22Rv1 (cell line): ENCODE measurements around the gene CD59.

ENCODE experiments used
- CTCF ChIP-seq: fragments of 450-650 bp; IDR thresholded peaks from 2 replicates; pipeline ENCODE4 v1.5.1; 2017; ENCODE audit warnings: mild to moderate bottlenecking
- ZFX ChIP-seq: fragments of 450-650 bp; IDR thresholded peaks from 2 replicates; pipeline ENCODE4 v1.6.1; 2017; ENCODE audit warnings: antibody characterized with exemption, borderline replicate concordance

- no peak for TF ChIP-seq ZFX
- TF ChIP-seq CTCF, result no peak
These were observed 52.1 kb downstream of the CD59 start for GRCh38 chr11:33684003-33684706.
